ENCODE measurements around the gene IFRD2. TPM values are rescaled to one million over a fixed set of nuclear protein-coding genes. Genes with fewer than 3 reads are reported as not detected.
A peak's percentile ranks its signal among the peaks of the same experiment; 100 is the strongest.

Gene IFRD2
- total and polyA plus RNA-seq, 2 of the 13 experiments (the other 11 are each of a cell fraction or from before 2014, with no cell fraction given) = 32.8 to 96.1 TPM

- TF ChIP-seq ZBTB10 (CRISPR knock-in tag; IDR thresholded peaks at IDR 0.05; ENCODE audit: borderline replicate concordance) (no peak), JUNB (CRISPR knock-in tag; IDR thresholded peaks at IDR 0.05; ENCODE audit: borderline replicate concordance) (no peak), RAD51 (IDR thresholded peaks at IDR 0.05; ENCODE audit: borderline replicate concordance) (no peak), ZMAT3 (CRISPR knock-in tag; conservative IDR thresholded peaks at IDR 0.05) (0 out of 2 replicates have a peak, but pooled peaks have one; percentile 38), HDAC6 (IDR thresholded peaks at IDR 0.05; ENCODE audit: low read depth, low read length) (no peak), HOXA5 (CRISPR knock-in tag; IDR thresholded peaks at IDR 0.05) (peak; percentile 65; the same call in 1 of the 2 replicates), ZBTB14 (CRISPR knock-in tag; IDR thresholded peaks at IDR 0.05) (no peak), NFYC (CRISPR knock-in tag; IDR thresholded peaks at IDR 0.05) (no peak), SALL2 (CRISPR knock-in tag; IDR thresholded peaks at IDR 0.05) (peak; percentile 49; the same call in 1 of the 2 replicates), SNAI1 (CRISPR knock-in tag; IDR thresholded peaks at IDR 0.05; ENCODE audit: borderline replicate concordance) (no peak; the same call in 1 of the 2 replicates), HNRNPH1 (optimal IDR thresholded peaks at IDR 0.05; ENCODE audit: low read depth, low read length) (no peak), ZNF232 (CRISPR knock-in tag; IDR thresholded peaks at IDR 0.05; ENCODE audit: borderline replicate concordance) (no peak), ZNF605 (CRISPR knock-in tag; IDR thresholded peaks at IDR 0.05) (no peak), YY1 (IDR thresholded peaks at IDR 0.05; ENCODE audit: insufficient read depth, insufficient replicate concordance, low read depth, low read length) (peak; percentile 46), CBX2 (IDR thresholded peaks at IDR 0.05; ENCODE audit: low read depth, low read length) (no peak), CBX2 (CRISPR knock-in tag; IDR thresholded peaks at IDR 0.05; ENCODE audit: low read depth) (no peak), ZSCAN20 (CRISPR knock-in tag; IDR thresholded peaks at IDR 0.05; ENCODE audit: borderline replicate concordance) (no peak), TRIM24 (CRISPR knock-in tag; IDR thresholded peaks at IDR 0.05) (no peak), ZNF235 (CRISPR knock-in tag; IDR thresholded peaks at IDR 0.05; ENCODE audit: borderline replicate concordance) (peak; percentile 85; the same call in 1 of the 2 replicates), AGO1 (IDR thresholded peaks at IDR 0.05; ENCODE audit: low read depth, low read length, poor library complexity, severe bottlenecking) (no peak), ZNF343 (CRISPR knock-in tag; IDR thresholded peaks at IDR 0.05) (no peak), TAF15 (IDR thresholded peaks at IDR 0.05; ENCODE audit: low read depth, low read length, poor library complexity, severe bottlenecking) (no peak), ZNF737 (CRISPR knock-in tag; IDR thresholded peaks at IDR 0.05; ENCODE audit: borderline replicate concordance) (no peak), ZFP90 (CRISPR knock-in tag; IDR thresholded peaks at IDR 0.05; ENCODE audit: borderline replicate concordance) (peak; percentile 49; the same call in 1 of the 2 replicates), ZNF234 (CRISPR knock-in tag; conservative IDR thresholded peaks at IDR 0.05) (no peak), PHF5A (CRISPR knock-in tag; IDR thresholded peaks at IDR 0.05; ENCODE audit: low read depth, unreplicated experiment) (peak; percentile 32), ZNF784 (CRISPR knock-in tag; IDR thresholded peaks at IDR 0.05; ENCODE audit: borderline replicate concordance) (no peak)
These were observed 46.3 kb downstream of the IFRD2 start (continued) for GRCh38 chr3:50245831-50246516.

Data from HepG2 (cell line).